ENCODE data around the gene CCDC38. TPM values are rescaled to one million over a fixed set of nuclear protein-coding genes. Genes with fewer than 3 reads are reported as not detected.

The CCDC38 gene
- total and polyA plus RNA-seq, 11 donors: 0.03 to 0.20 (median 0.08) TPM; not detected in 8

GRCh38 chr12:95837240-95838038 lies 105.0 kb downstream of the CCDC38 start:
- intact Hi-C loops (cut with DNase I): no loop called here
- DNase-seq (no peak), ATAC-seq (peak in 3 of 4 donors; percentile 22 to 65 (median 39))
- no peak overlapping the region for H3K4me3 ChIP-seq
- no peaks in the 10 kb centered on the region for H3K9me3 ChIP-seq
- no peak overlapping the region for H3K27ac ChIP-seq
- TF ChIP-seq CTCF (IDR thresholded peaks at IDR 0.05): no peak
- 46 to 65% (median 65%) methylated on average over 10 of the region's 10 CpGs for WGBS, 4 donors
- H3K27me3 ChIP-seq: no peaks in the 10 kb centered on the region
- H3K36me3 ChIP-seq: no peaks in the 10 kb centered on the region
- H3K4me1 ChIP-seq: peaks cover 0 to 14% (median 0%) of the 10 kb centered on the region in 12 donors

GRCh38 chr12:95836630-95837239 lies 105.7 kb downstream of the CCDC38 start:
- WGBS, 4 donors: 0 to 11% (median 4%) methylated on average over 1 of the region's 1 CpG
- TF ChIP-seq POLR2A (IDR thresholded peaks at IDR 0.05): no peak
- DNase-seq (no peak), ATAC-seq (peak in 2 of 4 donors; percentile 31 to 45)
- Histone ChIP-seq H3K27ac (no peak overlapping the region), H3K4me1 (peaks cover 0 to 14% (median 0%) of the 10 kb centered on the region in 12 donors), H3K4me3 (no peak overlapping the region), H3K27me3 (no peaks in the 10 kb centered on the region), H3K9me3 (no peaks in the 10 kb centered on the region), H3K36me3 (no peaks in the 10 kb centered on the region)
- intact Hi-C loops (cut with DNase I): no loop called here

GRCh38 chr12:95836185-95836609 lies 106.2 kb downstream of the CCDC38 start:
- no peak overlapping the region for H3K4me3 ChIP-seq
- ATAC-seq (peak in 2 of 4 donors; percentile 34 to 58), DNase-seq (no peak)
- TF ChIP-seq POLR2A (IDR thresholded peaks at IDR 0.05) (no peak), CTCF (IDR thresholded peaks at IDR 0.05) (no peak)
- H3K36me3 ChIP-seq: no peaks in the 10 kb centered on the region
- 31 to 41% (median 40%) methylated on average over 3 of the region's 3 CpGs for WGBS, 4 donors
- H3K27me3 ChIP-seq: no peaks in the 10 kb centered on the region
- H3K4me1 ChIP-seq: peaks cover 0 to 14% (median 0%) of the 10 kb centered on the region in 12 donors
- no peak overlapping the region for H3K27ac ChIP-seq
- no peaks in the 10 kb centered on the region for H3K9me3 ChIP-seq
- intact Hi-C loops (cut with DNase I): no loop called here

- Histone ChIP-seq H3K9me3 (no peaks in the 10 kb centered on the region), H3K27ac (no peak overlapping the region), H3K27me3 (no peaks in the 10 kb centered on the region), H3K36me3 (no peaks in the 10 kb centered on the region), H3K4me3 (no peak overlapping the region), H3K4me1 (peaks cover 0 to 14% (median 0%) of the 10 kb centered on the region in 12 donors)
- no peak for DNase-seq
- ATAC-seq: no peak
- WGBS, 4 donors: 90 to 98% (median 94%) methylated on average over 1 of the region's 1 CpG
- intact Hi-C loops (cut with DNase I): no loop called here
- TF ChIP-seq POLR2A (IDR thresholded peaks at IDR 0.05) (no peak), CTCF (IDR thresholded peaks at IDR 0.05) (no peak)
Measured at GRCh38 chr12:95834572-95834971, 107.8 kb downstream of the CCDC38 start.

All from heart left ventricle (tissue), 16 donors.